ENCODE measurements around the gene COL9A3.

COL9A3 gene

GRCh38 chr20:62879275-62880146 lies 62.7 kb downstream of the COL9A3 start:
- DNase-seq (ENCODE audit: low read depth in 2 of 2), result no peak

DNA sequence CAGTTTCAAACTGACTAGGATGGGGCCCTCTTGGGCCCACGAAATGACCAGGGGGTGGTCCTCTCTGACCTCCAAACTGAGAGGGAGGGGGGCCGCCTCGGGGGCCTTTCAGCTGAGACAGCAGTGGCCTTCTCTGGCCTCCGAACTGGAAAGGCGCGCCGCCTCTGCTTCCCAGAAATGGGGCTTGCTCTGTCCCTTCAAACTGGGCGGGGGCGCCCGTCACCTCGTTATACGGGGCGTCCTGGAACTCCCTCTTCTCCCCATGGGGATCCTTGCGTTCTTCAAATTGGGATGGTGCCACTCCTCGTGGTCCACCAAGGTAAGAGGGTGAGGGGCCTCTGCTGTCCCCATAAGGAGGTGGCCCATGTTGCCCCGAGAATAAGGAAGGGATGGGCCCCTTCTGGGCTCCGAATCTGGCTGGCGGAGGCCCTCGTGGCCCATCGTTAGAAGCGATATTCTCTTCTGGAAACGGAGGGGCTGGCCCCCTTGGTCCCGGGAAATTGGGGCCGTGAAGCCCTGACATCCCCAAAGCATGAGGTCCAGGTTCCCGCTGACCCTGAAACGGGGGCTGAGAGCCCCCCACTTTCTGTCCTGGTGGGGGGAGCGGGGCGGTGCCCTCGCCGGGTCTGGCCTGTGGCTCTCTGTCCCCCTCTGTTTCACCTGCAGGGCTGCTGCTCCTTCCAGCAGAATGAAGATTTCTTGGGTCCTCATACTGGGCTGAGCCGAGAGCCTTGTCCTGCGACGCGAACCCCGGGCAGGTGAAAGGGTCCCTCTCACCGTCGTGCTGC lies 63.5 kb downstream of the COL9A3 start:
- no peak for DNase-seq (ENCODE audit: low read depth in 2 of 2)

DNA sequence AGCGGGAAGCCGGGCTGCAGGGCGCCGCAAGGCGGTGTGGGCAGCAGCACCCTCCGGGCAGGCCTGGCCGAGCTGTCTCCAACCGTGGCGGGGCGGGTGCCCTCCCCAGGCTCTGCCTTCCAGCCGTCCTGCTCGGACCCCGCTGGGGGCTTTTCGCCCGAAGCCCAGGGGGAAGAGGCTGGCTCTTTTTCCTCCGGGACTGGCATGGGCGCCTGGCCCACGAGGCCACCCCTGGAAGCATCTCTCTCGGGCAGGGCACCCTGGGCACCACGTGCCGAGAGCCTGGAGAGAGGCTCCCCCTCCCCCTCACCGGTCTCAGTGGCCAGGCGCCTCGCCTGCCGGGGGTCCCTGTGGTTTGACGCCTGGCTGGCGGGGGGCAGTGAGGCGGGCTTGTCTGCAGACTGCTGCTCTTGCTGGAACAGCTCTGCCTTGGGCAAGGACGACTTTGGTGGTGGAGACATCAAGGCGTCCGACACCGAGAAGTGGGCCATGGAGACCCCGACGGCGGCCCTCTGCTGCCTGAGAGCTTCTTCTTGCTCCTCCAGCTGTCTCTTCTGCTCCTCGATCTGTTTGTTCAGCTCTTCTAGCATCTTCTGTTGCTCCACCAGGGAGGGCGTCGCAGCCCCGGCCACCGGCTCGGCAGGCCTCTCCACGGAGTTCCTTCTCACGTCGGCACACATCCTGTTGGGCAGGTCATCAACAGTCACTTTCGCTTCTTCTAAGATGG lies 64.2 kb downstream of the COL9A3 start:
- no peak for DNase-seq (ENCODE audit: low read depth in 2 of 2)

DNA sequence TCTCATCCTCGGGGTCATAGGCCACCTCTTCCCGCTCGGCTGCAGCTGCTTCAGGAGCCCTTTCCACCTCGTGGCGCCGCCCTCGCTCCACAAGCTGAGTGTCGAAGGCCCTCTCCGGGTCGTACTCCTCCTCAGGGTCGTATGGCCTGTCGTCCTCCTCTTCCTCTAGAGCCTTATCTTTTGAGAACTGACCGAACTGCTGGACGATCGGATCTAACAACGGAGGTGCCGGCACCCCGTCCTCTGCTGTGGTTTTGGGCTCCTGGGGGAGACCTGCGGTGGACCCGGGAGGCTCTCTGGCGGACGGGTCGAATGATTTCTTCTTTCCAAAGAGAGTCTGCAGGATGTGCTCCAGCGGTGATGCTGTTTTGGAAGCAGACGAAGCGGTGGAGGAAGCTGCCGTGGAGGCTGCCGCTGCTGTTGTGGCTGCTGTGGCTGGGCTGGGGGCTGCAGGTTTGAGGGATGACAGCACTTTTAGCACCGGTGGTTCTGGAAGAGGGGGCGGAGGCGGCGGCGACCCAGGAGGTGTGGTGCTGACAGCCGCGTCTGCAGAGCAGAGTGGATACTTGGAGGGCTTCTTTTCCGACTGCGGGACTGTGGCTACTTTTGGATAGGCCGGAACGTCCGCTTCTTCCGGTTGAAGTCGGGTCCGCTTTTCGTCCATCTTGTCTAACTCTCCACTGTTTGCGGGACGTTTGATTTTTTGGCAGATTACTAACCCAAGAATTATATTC lies 65.0 kb downstream of the COL9A3 start:
- no peak for DNase-seq (ENCODE audit: low read depth in 2 of 2)

GRCh38 chr20:62882426-62882825 lies 65.6 kb downstream of the COL9A3 start:
- DNase-seq (ENCODE audit: low read depth in 2 of 2), result no peak

DNA sequence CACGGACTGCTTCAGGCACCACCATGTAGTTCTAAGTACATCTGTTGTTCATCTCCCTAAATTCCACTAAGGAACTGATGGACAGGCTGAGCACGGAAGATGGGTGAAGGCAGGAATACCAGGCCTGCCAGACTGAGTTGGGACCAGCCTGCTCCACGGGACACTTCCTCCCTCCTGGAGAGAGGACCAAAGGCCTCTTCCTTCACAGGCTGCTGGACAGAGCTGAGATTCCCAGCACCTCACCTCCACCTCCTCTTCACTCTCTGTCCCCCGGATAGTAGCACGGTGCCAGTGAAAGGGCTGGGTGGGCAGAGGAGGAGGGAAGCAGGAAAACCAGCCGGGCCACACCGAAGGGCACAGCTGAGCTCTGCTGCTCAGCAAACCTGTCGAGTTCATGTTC lies 67.7 kb downstream of the COL9A3 start:
- DNase-seq (ENCODE audit: low read depth in 2 of 2), result no peak

GRCh38 chr20:62885046-62885895 lies 68.4 kb downstream of the COL9A3 start:
- DNase-seq (ENCODE audit: low read depth in 2 of 2), result no peak

GRCh38 chr20:62885896-62886708 lies 69.3 kb downstream of the COL9A3 start:
- no peak for DNase-seq (ENCODE audit: low read depth in 2 of 2)

GRCh38 chr20:62886709-62887058 lies 69.8 kb downstream of the COL9A3 start:
- DNase-seq (ENCODE audit: low read depth in 2 of 2), result no peak

DNA sequence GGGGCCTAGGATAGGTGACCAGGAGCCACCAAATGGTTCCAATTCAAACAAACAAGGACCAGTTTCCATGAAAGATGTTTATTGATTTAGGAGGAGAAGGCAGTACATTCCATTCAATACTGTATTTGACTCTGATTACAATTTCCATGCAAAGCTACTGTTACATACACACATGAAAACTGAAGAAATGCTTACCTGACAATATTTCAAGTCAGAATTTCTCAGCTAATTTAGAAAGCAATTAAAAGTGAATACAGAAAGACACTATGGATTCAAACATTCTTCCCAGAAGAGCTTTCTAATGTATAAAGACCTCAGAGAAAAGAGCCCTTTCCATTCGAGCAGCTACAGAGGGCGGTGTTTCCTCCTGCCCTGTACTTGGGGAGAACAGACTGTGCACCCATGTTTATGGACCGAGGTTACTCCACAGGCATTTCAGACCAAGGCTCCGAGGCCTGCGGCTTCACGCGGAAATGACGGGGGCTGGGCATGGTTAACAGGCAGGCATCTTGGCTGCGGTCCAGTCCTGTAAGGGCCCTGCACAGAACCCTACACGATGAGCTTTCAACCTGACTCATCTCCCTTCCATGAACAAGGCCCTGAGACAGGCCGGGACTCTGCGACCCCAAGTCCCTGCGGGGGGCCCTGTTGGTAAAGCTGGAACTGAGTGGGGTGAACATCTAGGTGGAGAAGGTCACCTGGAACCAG lies 70.5 kb downstream of the COL9A3 start:
- DNase-seq (ENCODE audit: low read depth in 2 of 2), result no peak

- no peak for DNase-seq (ENCODE audit: low read depth in 2 of 2)
These were observed 71.0 kb downstream of the COL9A3 start for GRCh38 chr20:62887860-62888239.

DNA sequence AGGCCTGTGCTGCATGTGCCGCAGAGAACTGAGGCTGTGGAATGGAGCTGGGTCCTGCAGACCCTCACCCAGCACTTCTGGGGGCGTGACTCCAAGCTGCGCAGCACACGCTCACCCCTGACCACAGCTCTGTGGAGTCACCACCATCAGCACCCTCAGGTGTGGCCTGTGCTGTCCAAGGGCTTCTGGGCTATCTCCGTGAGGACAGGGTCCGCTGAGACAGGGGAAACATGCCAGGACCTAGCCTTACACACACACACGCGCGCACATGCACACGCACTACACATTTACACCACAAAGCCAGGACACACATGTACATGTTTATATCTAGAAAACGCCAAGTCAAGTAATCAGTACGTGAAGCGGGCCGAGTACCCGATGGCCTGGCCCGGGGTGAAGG lies 71.6 kb downstream of the COL9A3 start:
- DNase-seq (ENCODE audit: low read depth in 2 of 2), result no peak

DNA sequence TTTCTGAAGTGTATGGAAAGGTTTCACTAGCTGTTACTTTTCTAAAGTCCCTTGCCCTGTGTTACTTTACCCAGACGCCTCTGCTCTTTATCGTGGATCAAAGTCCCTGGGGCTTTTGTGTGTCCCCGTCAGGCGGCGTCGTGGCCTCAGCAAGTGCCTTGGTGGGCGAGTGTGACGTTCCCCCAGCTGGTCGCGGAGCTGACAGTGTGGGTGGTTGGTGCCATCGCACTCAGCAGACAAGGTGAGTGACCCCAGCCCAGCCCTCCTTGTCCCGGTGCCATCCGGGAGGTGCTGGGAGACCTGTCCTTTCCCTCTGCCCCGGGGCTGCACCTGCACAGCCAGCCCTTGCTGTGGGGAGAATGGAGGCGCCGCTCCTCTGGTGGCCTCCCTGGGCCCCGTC lies 72.1 kb downstream of the COL9A3 start:
- DNase-seq (ENCODE audit: low read depth in 2 of 2), result no peak

DNA sequence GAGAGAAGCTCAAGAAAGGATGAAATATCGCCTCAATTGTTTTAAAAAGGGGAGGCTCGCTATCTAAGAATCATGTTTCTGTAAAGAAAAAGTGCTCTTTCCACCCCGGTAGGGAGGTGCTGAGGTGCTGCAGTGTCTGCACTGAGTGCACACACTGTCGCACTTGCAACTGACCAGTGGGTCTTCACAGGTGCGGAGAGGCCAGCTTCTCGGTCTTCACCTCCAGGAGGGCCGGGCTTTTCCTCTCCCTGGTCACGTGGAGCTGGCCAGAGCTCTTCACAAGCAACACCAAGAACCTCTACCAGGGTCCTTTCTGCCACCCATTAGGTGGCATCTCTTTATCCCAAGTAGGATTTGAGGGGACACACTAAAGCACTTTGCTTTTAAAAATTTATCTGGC lies 72.6 kb downstream of the COL9A3 start:
- no peak for DNase-seq (ENCODE audit: low read depth in 2 of 2)

- no peak for DNase-seq (ENCODE audit: low read depth in 2 of 2)
These were observed 73.0 kb downstream of the COL9A3 start for GRCh38 chr20:62889871-62890270.

DNA sequence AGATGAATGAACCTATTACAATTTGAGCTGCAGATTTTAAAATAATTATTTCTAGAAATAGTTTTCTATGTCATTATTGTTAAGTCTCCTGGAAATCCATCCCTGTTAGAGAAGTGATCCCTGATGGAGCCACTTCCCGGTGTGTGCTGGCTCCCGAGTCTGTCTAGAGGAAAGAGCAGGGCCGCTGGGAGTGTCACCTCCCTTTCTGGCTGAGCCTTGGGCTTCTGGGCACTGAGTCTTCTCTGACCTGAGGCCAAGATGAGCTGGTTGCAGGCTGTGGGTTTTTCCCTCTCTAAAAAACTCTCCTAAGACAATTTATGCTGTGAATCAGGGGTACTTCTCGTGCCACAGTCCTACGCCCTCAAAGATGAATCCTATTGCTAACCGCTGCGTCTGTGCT lies 73.6 kb downstream of the COL9A3 start:
- no peak for DNase-seq (ENCODE audit: low read depth in 2 of 2)
